IPS DF 6.9 (cell line): ENCODE measurements around the gene CCDC127.
"Not testable (repeated sequence)": the region's sequence is repeated elsewhere in the genome, so short reads cannot be mapped to it uniquely, and the experiment has no call there.

Source experiments
- DNase-seq: peaks from one replicate; pipeline ENCODE4 v3.0.0-alpha.2; 2013; ENCODE audit warnings: low read depth, low spot score
- H3K27ac ChIP-seq: one replicate; pipeline ENCODE4 v1.5.1; 2013; ENCODE audit warnings: low read length, control low read depth
- H3K27me3 ChIP-seq: 2 replicates; pipeline ENCODE4 v1.6.1; 2013; ENCODE audit warnings: mild to moderate bottlenecking, low read length; ENCODE audit not compliant: control insufficient read depth, insufficient read depth
- H3K36me3 ChIP-seq: 2 replicates; pipeline ENCODE4 v1.6.1; 2013; ENCODE audit warnings: low read length; ENCODE audit not compliant: control insufficient read depth, insufficient read depth
- H3K4me1 ChIP-seq: 2 replicates; pipeline ENCODE4 v1.6.1; 2013; ENCODE audit warnings: low read length; ENCODE audit not compliant: control insufficient read depth, insufficient read depth
- H3K4me3 ChIP-seq: 2 replicates; pipeline ENCODE4 v1.5.1; 2013; ENCODE audit warnings: mild to moderate bottlenecking, low read length
- H3K9me3 ChIP-seq: 2 replicates; pipeline ENCODE4 v1.6.1; 2013; ENCODE audit warnings: low read length, inconsistent platforms; ENCODE audit not compliant: control insufficient read depth, insufficient read depth
- WGBS: extraction: QIAGEN DNeasy Blood & Tissue Kit; methylation state at CpG from one replicate; pipeline ENCODE4 v1.1.7; 2013; ENCODE audit warnings: mixed read lengths, missing lambda C conversion rate; ENCODE audit not compliant: insufficient read length, insufficient coverage; 5-methylcytosine and 5-hydroxymethylcytosine counted together

CCDC127 gene

GRCh38 chr5:251975-252374, 34.0 kb upstream of the CCDC127 start:
- H3K27me3 ChIP-seq, H3K9me3 ChIP-seq, H3K4me1 ChIP-seq, H3K27ac ChIP-seq, H3K4me3 ChIP-seq, DNase-seq: not testable (repeated sequence)
- WGBS = no CpG with 5 or more reads among the region's 11 CpGs
- H3K36me3 ChIP-seq = peaks cover 20% of the 10 kb centered on the region

GRCh38 chr5:251538-251937, 33.6 kb upstream of the CCDC127 start:
- H3K9me3 ChIP-seq, H3K27me3 ChIP-seq, H3K4me3 ChIP-seq, H3K27ac ChIP-seq, H3K4me1 ChIP-seq, DNase-seq: not testable (repeated sequence)
- peaks cover 17% of the 10 kb centered on the region for H3K36me3 ChIP-seq
- WGBS = no CpG with 5 or more reads among the region's 8 CpGs

GRCh38 chr5:251016-251415, 33.1 kb upstream of the CCDC127 start:
- WGBS = no CpG with 5 or more reads among the region's 12 CpGs
- H3K36me3 ChIP-seq = peaks cover 17% of the 10 kb centered on the region
- DNase-seq, H3K4me3 ChIP-seq, H3K9me3 ChIP-seq, H3K27ac ChIP-seq, H3K27me3 ChIP-seq, H3K4me1 ChIP-seq: not testable (repeated sequence)

- WGBS = no CpG with 5 or more reads among the region's 9 CpGs
- H3K9me3 ChIP-seq, H3K27me3 ChIP-seq, H3K4me1 ChIP-seq, H3K4me3 ChIP-seq, DNase-seq, H3K27ac ChIP-seq: not testable (repeated sequence)
- H3K36me3 ChIP-seq = peaks cover 17% of the 10 kb centered on the region
Observed at GRCh38 chr5:250396-250795, 32.4 kb upstream of the CCDC127 start.

- H3K36me3 ChIP-seq = peaks cover 22% of the 10 kb centered on the region
- not testable (repeated sequence) for H3K4me1 ChIP-seq, H3K27me3 ChIP-seq, H3K27ac ChIP-seq, DNase-seq, H3K9me3 ChIP-seq, H3K4me3 ChIP-seq
- WGBS = no CpG with 5 or more reads among the region's 5 CpGs
Observed at GRCh38 chr5:245717-246116, 27.8 kb upstream of the CCDC127 start.

GRCh38 chr5:243683-244367, 25.9 kb upstream of the CCDC127 start:
- not testable (repeated sequence) for H3K27me3 ChIP-seq, H3K27ac ChIP-seq, DNase-seq, H3K4me1 ChIP-seq, H3K4me3 ChIP-seq, H3K9me3 ChIP-seq
- peaks cover 26% of the 10 kb centered on the region for H3K36me3 ChIP-seq
- WGBS = no CpG with 5 or more reads among the region's 12 CpGs

GRCh38 chr5:241045-241669, 23.2 kb upstream of the CCDC127 start:
- not testable (repeated sequence) for H3K27me3 ChIP-seq, H3K4me3 ChIP-seq, DNase-seq, H3K9me3 ChIP-seq, H3K4me1 ChIP-seq, H3K27ac ChIP-seq
- H3K36me3 ChIP-seq = peaks cover 26% of the 10 kb centered on the region
- WGBS = no CpG with 5 or more reads among the region's 13 CpGs

GRCh38 chr5:240550-240949, 22.6 kb upstream of the CCDC127 start:
- not testable (repeated sequence) for H3K4me1 ChIP-seq, H3K27me3 ChIP-seq, H3K27ac ChIP-seq, DNase-seq, H3K9me3 ChIP-seq, H3K4me3 ChIP-seq
- H3K36me3 ChIP-seq = peaks cover 27% of the 10 kb centered on the region
- no CpG with 5 or more reads among the region's 7 CpGs for WGBS

GRCh38 chr5:237931-238330, 20.0 kb upstream of the CCDC127 start:
- not testable (repeated sequence) for H3K9me3 ChIP-seq, H3K27me3 ChIP-seq, H3K4me3 ChIP-seq, H3K4me1 ChIP-seq, DNase-seq, H3K27ac ChIP-seq
- peaks cover 36% of the 10 kb centered on the region for H3K36me3 ChIP-seq
- WGBS = no CpG with 5 or more reads among the region's 8 CpGs

- H3K27ac ChIP-seq, H3K4me1 ChIP-seq, DNase-seq, H3K4me3 ChIP-seq, H3K9me3 ChIP-seq, H3K27me3 ChIP-seq: not testable (repeated sequence)
- peaks cover 21% of the 10 kb centered on the region for H3K36me3 ChIP-seq
- no CpG with 5 or more reads among the region's 9 CpGs for WGBS
Observed at GRCh38 chr5:235527-235926, 17.6 kb upstream of the CCDC127 start.

GRCh38 chr5:234450-234849, 16.5 kb upstream of the CCDC127 start:
- Histone ChIP-seq H3K9me3 (no peaks in the 10 kb centered on the region), H3K27me3 (no peaks in the 10 kb centered on the region), H3K27ac (no peak overlapping the region), H3K4me1 (no peaks in the 10 kb centered on the region), H3K4me3 (no peak overlapping the region), H3K36me3 (peaks cover 19% of the 10 kb centered on the region; the same call in 1 of the 2 replicates)
- DNase-seq = no peak
- no CpG with 5 or more reads among the region's 8 CpGs for WGBS
